ENCODE measurements around the gene TRHDE. TPM values are rescaled to one million over a fixed set of nuclear protein-coding genes. Genes with fewer than 3 reads are reported as not detected.

Gene TRHDE
- total and polyA plus RNA-seq, 7 donors, result 0.42 to 10.0 (median 2.9) TPM

GRCh38 chr12:72236071-72236705, 36.0 kb upstream of the TRHDE start:
- no peaks in the 10 kb centered on the region for H3K9me3 ChIP-seq
- intact Hi-C loops (cut with DNase I), result no loop called here
- DNase-seq, result no peak
- H3K4me1 ChIP-seq, result no peaks in the 10 kb centered on the region
- TF ChIP-seq EP300 (IDR thresholded peaks at IDR 0.05) (no peak), CTCF (IDR thresholded peaks at IDR 0.05) (no peak), POLR2A (IDR thresholded peaks at IDR 0.05) (no peak), POLR2AphosphoS5 (IDR thresholded peaks at IDR 0.05) (no peak)
- H3K27me3 ChIP-seq, result no peaks in the 10 kb centered on the region
- 59 to 74% methylated on average over 1 of the region's 1 CpG for WGBS, 2 donors
- no peak overlapping the region for H3K4me3 ChIP-seq
- no peak overlapping the region for H3K27ac ChIP-seq
- H3K36me3 ChIP-seq, result no peaks in the 10 kb centered on the region

- TF ChIP-seq POLR2A (IDR thresholded peaks at IDR 0.05) (no peak), POLR2AphosphoS5 (IDR thresholded peaks at IDR 0.05) (no peak), EP300 (IDR thresholded peaks at IDR 0.05) (no peak), CTCF (IDR thresholded peaks at IDR 0.05) (no peak)
- no peaks in the 10 kb centered on the region for H3K4me1 ChIP-seq
- DNase-seq, result no peak
- 64 to 79% methylated on average over 3 of the region's 3 CpGs for WGBS, 2 donors
- no peaks in the 10 kb centered on the region for H3K27me3 ChIP-seq
- intact Hi-C loops (cut with DNase I), result no loop called here
- no peaks in the 10 kb centered on the region for H3K36me3 ChIP-seq
- no peak overlapping the region for H3K27ac ChIP-seq
- H3K4me3 ChIP-seq, result no peak overlapping the region
- H3K9me3 ChIP-seq, result no peaks in the 10 kb centered on the region
These were observed 30.6 kb upstream of the TRHDE start for GRCh38 chr12:72241552-72241951.

GRCh38 chr12:72242946-72243345, 29.2 kb upstream of the TRHDE start:
- no peaks in the 10 kb centered on the region for H3K4me1 ChIP-seq
- H3K4me3 ChIP-seq, result no peak overlapping the region
- TF ChIP-seq CTCF (IDR thresholded peaks at IDR 0.05), result no peak
- TF ChIP-seq EP300 (IDR thresholded peaks at IDR 0.05), result no peak
- TF ChIP-seq POLR2A (IDR thresholded peaks at IDR 0.05), result no peak
- TF ChIP-seq POLR2AphosphoS5 (IDR thresholded peaks at IDR 0.05), result no peak
- H3K27ac ChIP-seq, result no peak overlapping the region
- H3K9me3 ChIP-seq, result no peaks in the 10 kb centered on the region
- H3K27me3 ChIP-seq, result no peaks in the 10 kb centered on the region
- DNase-seq, result no peak
- H3K36me3 ChIP-seq, result no peaks in the 10 kb centered on the region
- intact Hi-C loops (cut with DNase I), result no loop called here
- 90 to 94% methylated on average over 2 of the region's 2 CpGs for WGBS, 2 donors

GRCh38 chr12:72246370-72246769, 25.8 kb upstream of the TRHDE start:
- 71 to 77% methylated on average over 4 of the region's 4 CpGs for WGBS, 2 donors
- TF ChIP-seq POLR2AphosphoS5 (IDR thresholded peaks at IDR 0.05) (no peak), EP300 (IDR thresholded peaks at IDR 0.05) (no peak), POLR2A (IDR thresholded peaks at IDR 0.05) (no peak), CTCF (IDR thresholded peaks at IDR 0.05) (no peak)
- no peaks in the 10 kb centered on the region for H3K4me1 ChIP-seq
- H3K9me3 ChIP-seq, result no peaks in the 10 kb centered on the region
- no peak overlapping the region for H3K27ac ChIP-seq
- H3K27me3 ChIP-seq, result no peaks in the 10 kb centered on the region
- no peak overlapping the region for H3K4me3 ChIP-seq
- no peak for DNase-seq
- intact Hi-C loops (cut with DNase I), result no loop called here
- no peaks in the 10 kb centered on the region for H3K36me3 ChIP-seq

- intact Hi-C loops (cut with DNase I), result no loop called here
- no peak for TF ChIP-seq POLR2AphosphoS5 (IDR thresholded peaks at IDR 0.05)
- TF ChIP-seq EP300 (IDR thresholded peaks at IDR 0.05), result no peak
- no peak for TF ChIP-seq POLR2A (IDR thresholded peaks at IDR 0.05)
- no peak for TF ChIP-seq CTCF (IDR thresholded peaks at IDR 0.05)
- DNase-seq, result no peak
- no peak overlapping the region for H3K27ac ChIP-seq
- H3K4me1 ChIP-seq, result no peaks in the 10 kb centered on the region
- no peaks in the 10 kb centered on the region for H3K9me3 ChIP-seq
- WGBS, 2 donors, result 81 to 82% methylated on average over 2 of the region's 2 CpGs
- no peaks in the 10 kb centered on the region for H3K36me3 ChIP-seq
- no peaks in the 10 kb centered on the region for H3K27me3 ChIP-seq
- no peak overlapping the region for H3K4me3 ChIP-seq
These were observed 21.8 kb upstream of the TRHDE start for GRCh38 chr12:72250346-72250745.

Data from sigmoid colon (tissue), 7 donors.